NT2/D1 (cell line): Measurements from ENCODE around the gene PLCL1.

Source experiments
- DNase-seq: peaks from one replicate; pipeline ENCODE4 v3.0.0-alpha.2; 2011; ENCODE audit warnings: low read depth, low spot score
- H3K27me3 ChIP-seq: 2 replicates; pipeline ENCODE4 v1.6.0; 2011; ENCODE audit warnings: mild to moderate bottlenecking; ENCODE audit not compliant: insufficient read length, insufficient read depth
- H3K36me3 ChIP-seq: 2 replicates; pipeline ENCODE4 v1.6.1; 2011; ENCODE audit warnings: mild to moderate bottlenecking, low read length, mixed read lengths; ENCODE audit not compliant: insufficient read depth, insufficient read length
- H3K4me1 ChIP-seq: 2 replicates; pipeline ENCODE4 v1.5.1; 2011; ENCODE audit not compliant: insufficient read depth, insufficient read length
- H3K4me3 ChIP-seq: 2 replicates; pipeline ENCODE4 v1.5.1; 2011; ENCODE audit warnings: low read depth; ENCODE audit not compliant: insufficient read length
- H3K9ac ChIP-seq: 2 replicates; pipeline ENCODE4 v1.6.0; 2011; ENCODE audit warnings: low read depth; ENCODE audit not compliant: insufficient read length
- H3K9me3 ChIP-seq: 2 replicates; pipeline ENCODE4 v1.5.1; 2011; ENCODE audit warnings: mild to moderate bottlenecking, low read length; ENCODE audit not compliant: insufficient read depth
- SUZ12 ChIP-seq: IDR thresholded peaks from 2 replicates; pipeline ENCODE4 v1.6.1; 2011; ENCODE audit not compliant: insufficient read length, insufficient read depth; ENCODE audit errors: extremely low read depth
- YY1 ChIP-seq: IDR thresholded peaks from 2 replicates; pipeline ENCODE4 v1.6.1; 2011; ENCODE audit not compliant: insufficient read length, insufficient read depth
- ZNF274 ChIP-seq: IDR thresholded peaks from 2 replicates; pipeline ENCODE4 v1.6.1; 2011; ENCODE audit warnings: mild to moderate bottlenecking, low read depth, low read length

The PLCL1 gene

DNA sequence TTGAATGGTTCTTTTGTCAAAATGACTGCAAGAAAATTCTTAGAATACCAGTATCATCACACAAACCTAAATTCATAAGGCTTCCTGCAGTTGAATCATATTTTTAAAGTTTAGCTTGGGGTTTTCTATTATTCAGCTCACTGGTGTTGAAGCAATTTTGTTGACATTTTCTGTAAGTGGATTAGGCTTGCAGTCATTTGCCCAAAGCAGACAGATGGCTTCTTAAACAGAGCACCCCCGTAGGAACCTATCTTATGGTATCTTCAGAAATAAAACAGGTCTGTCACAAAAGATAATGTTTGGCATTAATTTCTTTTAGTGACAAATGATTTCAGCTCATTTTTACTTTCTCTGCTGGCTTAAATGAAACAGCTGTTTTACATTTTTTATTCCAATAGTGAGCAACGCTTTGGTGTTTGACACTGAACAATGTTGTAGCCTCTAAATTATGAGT lies 331.1 kb downstream of the PLCL1 start:
- TF ChIP-seq SUZ12 (no peak), ZNF274 (no peak), YY1 (no peak)
- Histone ChIP-seq H3K4me1 (no peaks in the 10 kb centered on the region), H3K9ac (no peak overlapping the region), H3K4me3 (no peak overlapping the region), H3K9me3 (no peaks in the 10 kb centered on the region), H3K36me3 (no peaks in the 10 kb centered on the region), H3K27me3 (no peaks in the 10 kb centered on the region)
- DNase-seq: no peak

DNA sequence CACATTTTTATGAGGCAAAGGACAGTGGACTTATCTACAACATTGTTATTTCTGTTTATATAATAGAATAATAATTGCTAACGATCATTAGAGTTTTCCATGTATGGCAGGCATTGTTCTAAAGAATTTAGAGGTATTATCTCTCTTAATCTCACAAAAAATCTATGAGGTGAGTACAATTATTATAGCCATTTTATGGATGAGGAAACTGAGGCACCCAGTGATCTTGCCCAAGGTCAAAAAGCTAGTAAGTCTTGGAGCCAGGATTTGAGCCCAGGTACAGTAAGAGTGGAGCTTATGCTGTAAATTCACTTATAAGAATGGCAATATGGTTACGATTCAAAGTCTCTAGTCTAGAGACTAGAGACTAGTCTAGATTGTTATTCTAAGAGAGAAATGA lies 331.7 kb downstream of the PLCL1 start:
- H3K36me3 ChIP-seq: no peaks in the 10 kb centered on the region
- TF ChIP-seq YY1 (no peak), SUZ12 (no peak), ZNF274 (no peak)
- no peak for DNase-seq
- no peaks in the 10 kb centered on the region for H3K4me1 ChIP-seq
- H3K9ac ChIP-seq: no peak overlapping the region
- H3K9me3 ChIP-seq: no peaks in the 10 kb centered on the region
- H3K27me3 ChIP-seq: no peaks in the 10 kb centered on the region
- H3K4me3 ChIP-seq: no peak overlapping the region

DNA sequence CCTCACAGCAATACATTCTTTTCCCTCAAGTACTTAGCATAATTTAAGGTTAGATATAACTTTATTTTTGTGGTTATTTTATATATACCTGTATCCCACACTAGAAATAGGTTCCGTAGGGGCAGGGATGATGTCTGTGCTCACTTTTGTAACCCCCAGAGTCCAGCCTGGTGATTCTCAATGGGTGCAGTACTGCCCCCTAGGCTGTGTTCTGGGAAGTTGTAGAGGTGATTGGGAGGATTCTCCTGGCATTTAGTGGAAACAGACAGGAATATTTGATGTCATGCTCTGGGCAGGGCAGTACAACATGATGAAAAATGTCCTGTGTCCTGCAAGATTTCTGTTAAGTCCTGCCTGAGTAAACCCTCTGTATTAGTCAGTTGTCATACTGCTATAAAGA lies 333.3 kb downstream of the PLCL1 start:
- Histone ChIP-seq H3K4me3 (no peak overlapping the region), H3K4me1 (no peaks in the 10 kb centered on the region), H3K9ac (no peak overlapping the region), H3K36me3 (no peaks in the 10 kb centered on the region), H3K27me3 (no peaks in the 10 kb centered on the region), H3K9me3 (no peaks in the 10 kb centered on the region)
- no peak for TF ChIP-seq SUZ12
- no peak for TF ChIP-seq YY1
- no peak for TF ChIP-seq ZNF274
- peak; percentile 6 for DNase-seq

DNA sequence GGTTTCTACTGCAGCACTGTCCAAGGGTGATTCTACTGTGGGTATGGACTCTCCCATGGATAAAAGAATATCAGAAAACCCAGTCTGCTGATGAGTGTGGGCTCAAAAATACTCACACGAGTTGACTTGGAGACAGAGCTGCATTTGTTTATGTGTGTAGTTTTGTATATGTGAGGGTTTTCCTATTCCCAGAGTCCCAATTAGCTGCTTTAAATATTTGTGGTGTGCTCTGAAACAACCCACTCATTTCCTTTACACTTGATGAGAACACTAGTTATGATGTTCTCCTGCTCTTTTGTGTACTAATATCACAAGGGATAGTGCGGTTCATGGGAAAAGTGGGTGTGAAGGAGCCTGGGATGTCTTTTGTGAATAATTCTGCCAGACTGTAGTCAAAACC lies 337.3 kb downstream of the PLCL1 start:
- Histone ChIP-seq H3K9me3 (no peaks in the 10 kb centered on the region), H3K4me1 (no peaks in the 10 kb centered on the region), H3K4me3 (no peak overlapping the region), H3K36me3 (no peaks in the 10 kb centered on the region), H3K9ac (no peak overlapping the region), H3K27me3 (no peaks in the 10 kb centered on the region)
- TF ChIP-seq SUZ12: no peak
- TF ChIP-seq YY1: no peak
- no peak for DNase-seq

DNA sequence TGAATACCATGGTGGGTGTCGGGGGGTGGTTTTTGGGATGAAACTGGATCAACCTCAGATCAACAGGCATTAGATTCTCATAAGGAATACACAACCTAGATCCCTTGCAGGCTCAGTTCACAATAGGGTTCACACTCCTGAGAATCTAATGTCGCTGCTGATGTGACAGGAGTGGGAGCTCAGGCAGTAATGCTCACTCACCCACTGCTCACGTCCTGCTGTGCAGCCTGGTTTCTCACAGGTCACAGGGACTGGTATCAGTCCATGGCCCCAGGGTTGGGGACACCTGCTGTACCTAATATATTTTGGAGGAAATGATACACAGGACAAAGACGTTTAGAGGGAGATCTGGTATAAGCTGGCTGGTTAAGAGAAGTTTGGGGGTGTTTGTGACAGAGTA lies 338.8 kb downstream of the PLCL1 start:
- no peaks in the 10 kb centered on the region for H3K9me3 ChIP-seq
- TF ChIP-seq SUZ12: no peak
- TF ChIP-seq YY1: no peak
- no peak for TF ChIP-seq ZNF274
- H3K4me3 ChIP-seq: no peak overlapping the region
- H3K9ac ChIP-seq: no peak overlapping the region
- H3K27me3 ChIP-seq: no peaks in the 10 kb centered on the region
- H3K36me3 ChIP-seq: no peaks in the 10 kb centered on the region
- DNase-seq: no peak
- H3K4me1 ChIP-seq: no peaks in the 10 kb centered on the region

DNA sequence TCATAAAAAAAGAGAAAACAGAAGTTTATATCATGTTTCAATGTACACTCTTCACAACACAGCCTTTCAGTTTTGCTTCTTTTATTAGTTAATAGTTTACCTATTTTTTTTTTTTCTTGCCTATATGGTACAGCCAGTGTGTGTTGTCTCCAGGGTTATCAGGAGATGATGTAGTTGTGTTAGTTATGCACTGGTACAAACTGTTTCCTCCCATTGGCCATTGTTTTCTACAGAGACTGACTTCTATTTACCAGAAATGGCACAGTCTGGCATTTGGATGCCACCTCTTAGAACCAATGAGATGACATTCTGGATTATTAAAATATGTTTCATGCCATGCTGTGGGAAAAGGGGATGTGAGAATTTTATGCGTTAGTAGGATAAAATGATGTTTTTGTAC lies 339.4 kb downstream of the PLCL1 start:
- H3K9me3 ChIP-seq: no peaks in the 10 kb centered on the region
- DNase-seq: no peak
- no peak overlapping the region for H3K4me3 ChIP-seq
- no peak for TF ChIP-seq SUZ12
- no peak for TF ChIP-seq YY1
- no peak for TF ChIP-seq ZNF274
- H3K36me3 ChIP-seq: no peaks in the 10 kb centered on the region
- no peaks in the 10 kb centered on the region for H3K4me1 ChIP-seq
- H3K9ac ChIP-seq: no peak overlapping the region
- H3K27me3 ChIP-seq: no peaks in the 10 kb centered on the region

DNA sequence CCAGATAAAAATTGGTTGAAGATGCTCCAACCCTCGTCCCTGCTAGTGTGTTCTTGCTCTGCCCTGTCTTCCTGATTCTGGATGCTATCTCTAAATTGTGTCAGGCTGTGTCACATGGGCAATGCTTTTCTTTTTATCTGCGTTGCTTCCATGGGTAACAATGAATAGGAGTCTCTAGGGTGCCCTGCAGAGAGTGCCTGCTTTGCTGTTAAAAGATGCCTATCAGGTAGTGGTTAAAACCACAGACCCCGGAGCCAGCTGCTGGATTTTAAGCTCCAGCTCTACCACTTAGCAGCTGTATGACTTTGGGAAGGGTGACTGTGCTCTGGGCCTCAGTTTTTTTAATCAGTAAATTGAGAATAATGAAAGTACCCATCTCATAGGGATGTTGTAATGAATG lies 340.3 kb downstream of the PLCL1 start:
- no peak for DNase-seq
- H3K9me3 ChIP-seq: no peaks in the 10 kb centered on the region
- TF ChIP-seq YY1: no peak
- TF ChIP-seq ZNF274: no peak
- TF ChIP-seq SUZ12: no peak
- H3K27me3 ChIP-seq: no peaks in the 10 kb centered on the region
- H3K4me1 ChIP-seq: no peaks in the 10 kb centered on the region
- H3K36me3 ChIP-seq: no peaks in the 10 kb centered on the region
- no peak overlapping the region for H3K9ac ChIP-seq
- H3K4me3 ChIP-seq: no peak overlapping the region

DNA sequence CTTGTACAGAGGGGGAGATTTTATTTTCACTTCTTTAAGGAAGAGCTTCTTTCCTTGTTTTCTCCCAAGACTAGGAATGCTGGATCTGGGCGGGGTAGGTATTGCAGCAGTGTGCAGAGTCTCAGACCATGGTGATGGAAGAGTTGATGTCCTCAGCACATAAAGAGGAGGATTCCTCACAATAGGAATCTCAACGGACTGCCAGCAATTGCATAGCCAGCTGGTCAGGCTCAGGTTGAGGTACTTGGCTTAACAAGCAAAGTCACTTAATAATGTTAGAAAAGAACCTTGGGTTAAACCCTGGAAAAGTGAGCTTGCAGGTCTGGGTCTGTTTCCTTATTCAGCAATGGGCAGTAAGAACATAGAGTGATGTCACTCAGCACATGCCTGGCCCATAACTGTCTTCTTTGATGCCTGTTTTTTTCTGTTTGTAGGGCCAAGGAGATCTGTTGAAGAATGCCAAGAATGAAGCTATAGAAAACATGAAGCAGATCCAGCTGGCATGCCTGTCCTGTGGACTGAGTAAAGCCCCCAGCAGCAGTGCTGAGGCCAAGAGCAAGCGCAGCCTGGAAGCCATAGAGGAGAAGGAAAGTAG lies 342.1 kb downstream of the PLCL1 start:
- H3K36me3 ChIP-seq: no peaks in the 10 kb centered on the region
- TF ChIP-seq SUZ12 (no peak), YY1 (no peak), ZNF274 (no peak)
- H3K9me3 ChIP-seq: no peaks in the 10 kb centered on the region
- H3K9ac ChIP-seq: no peak overlapping the region
- H3K27me3 ChIP-seq: no peaks in the 10 kb centered on the region
- DNase-seq: no peak
- H3K4me1 ChIP-seq: no peaks in the 10 kb centered on the region
- H3K4me3 ChIP-seq: no peak overlapping the region
